SJCRH30 (cell line): ENCODE measurements around the gene GFOD2. TPM values are rescaled to one million over a fixed set of nuclear protein-coding genes. Genes with fewer than 3 reads are reported as not detected.

Experiments used
- DNase-seq, 2 experiments: peaks; one replicate each; pipeline ENCODE4 v3.0.0-alpha.2; 2015 to 2020
- H3K27ac ChIP-seq: fragments of 250-450 bp; sonication (Bioruptor Pico); 2 replicates; pipeline ENCODE4 v1.5.1; 2020; ENCODE audit warnings: mild to moderate bottlenecking, moderate library complexity
- H3K27me3 ChIP-seq: fragments of 250-450 bp; sonication (Bioruptor Pico); 2 replicates; pipeline ENCODE4 v1.5.1; 2020; ENCODE audit warnings: mild to moderate bottlenecking, moderate library complexity
- H3K36me3 ChIP-seq: fragments of 250-450 bp; sonication (Bioruptor Pico); 2 replicates; pipeline ENCODE4 v1.5.1; 2020; ENCODE audit warnings: mild to moderate bottlenecking, moderate library complexity
- H3K4me1 ChIP-seq: fragments of 250-450 bp; sonication (Bioruptor Pico); 2 replicates; pipeline ENCODE4 v1.5.1; 2020; ENCODE audit warnings: mild to moderate bottlenecking, moderate library complexity
- H3K4me3 ChIP-seq: fragments of 250-450 bp; sonication (Bioruptor Pico); 2 replicates; pipeline ENCODE4 v1.5.1; 2020; ENCODE audit warnings: mild to moderate bottlenecking, moderate library complexity
- H3K9me3 ChIP-seq: fragments of 250-450 bp; sonication (Bioruptor Pico); replicated peaks from 2 replicates; pipeline ENCODE4 v1.5.1; 2020; ENCODE audit warnings: mild to moderate bottlenecking, moderate library complexity
- total RNA-seq: library from RNA; depleted of rRNA; stranded (reverse); fragments of >200 nt; shearing (Covaris generic); gene quantifications from 2 replicates; pipeline ENCODE4 v1.2.3, GENCODE V29; 2014; rRNA removed

The GFOD2 gene
- total RNA-seq, 1 experiment from 2014 or later, result 11.2 TPM

GRCh38 chr16:67647111-67647651 is 71.9 kb downstream of the GFOD2 start:
- Histone ChIP-seq H3K4me1 (no peaks in the 10 kb centered on the region), H3K36me3 (no peaks in the 10 kb centered on the region), H3K27ac (no peak overlapping the region), H3K9me3 (no peaks in the 10 kb centered on the region), H3K4me3 (no peak overlapping the region), H3K27me3 (no peaks in the 10 kb centered on the region)
- no peak for DNase-seq

GRCh38 chr16:67645397-67646121 is 73.6 kb downstream of the GFOD2 start:
- Histone ChIP-seq H3K4me1 (no peaks in the 10 kb centered on the region), H3K9me3 (no peaks in the 10 kb centered on the region), H3K27me3 (no peaks in the 10 kb centered on the region), H3K4me3 (no peak overlapping the region), H3K36me3 (no peaks in the 10 kb centered on the region), H3K27ac (no peak overlapping the region)
- no peak for DNase-seq

GRCh38 chr16:67644038-67644437 is 75.1 kb downstream of the GFOD2 start:
- DNase-seq, result no peak
- no peaks in the 10 kb centered on the region for H3K27me3 ChIP-seq
- no peak overlapping the region for H3K27ac ChIP-seq
- H3K9me3 ChIP-seq, result no peaks in the 10 kb centered on the region
- no peaks in the 10 kb centered on the region for H3K4me1 ChIP-seq
- no peak overlapping the region for H3K4me3 ChIP-seq
- peaks cover 1% of the 10 kb centered on the region; the same call in 1 of the 2 replicates for H3K36me3 ChIP-seq

GRCh38 chr16:67641779-67642708 is 77.1 kb downstream of the GFOD2 start:
- Histone ChIP-seq H3K9me3 (no peaks in the 10 kb centered on the region), H3K36me3 (peaks cover 8% of the 10 kb centered on the region; the same call in 1 of the 2 replicates), H3K27me3 (no peaks in the 10 kb centered on the region), H3K4me1 (no peaks in the 10 kb centered on the region), H3K4me3 (no peak overlapping the region), H3K27ac (no peak overlapping the region)
- no peak for DNase-seq

- peaks cover 20% of the 10 kb centered on the region for H3K36me3 ChIP-seq
- no peaks in the 10 kb centered on the region for H3K4me1 ChIP-seq
- H3K9me3 ChIP-seq, result no peaks in the 10 kb centered on the region
- no peak for DNase-seq
- no peaks in the 10 kb centered on the region for H3K27me3 ChIP-seq
- no peak overlapping the region for H3K4me3 ChIP-seq
- H3K27ac ChIP-seq, result no peak overlapping the region
Observed at GRCh38 chr16:67637625-67638024, 81.5 kb downstream of the GFOD2 start.

GRCh38 chr16:67636713-67637112 is 82.4 kb downstream of the GFOD2 start:
- no peak for DNase-seq

GRCh38 chr16:67632415-67633172 is 86.5 kb downstream of the GFOD2 start:
- H3K9me3 ChIP-seq, result no peaks in the 10 kb centered on the region
- no peak for DNase-seq
- H3K4me1 ChIP-seq, result no peaks in the 10 kb centered on the region
- H3K36me3 ChIP-seq, result peaks cover 28% of the 10 kb centered on the region
- no peaks in the 10 kb centered on the region for H3K27me3 ChIP-seq
- no peak overlapping the region for H3K4me3 ChIP-seq
- no peak overlapping the region for H3K27ac ChIP-seq

More at GRCh38 chr16:67636713-67637112, 82.4 kb downstream of the GFOD2 start:
- H3K27me3 ChIP-seq, result no peaks in the 10 kb centered on the region
- H3K27ac ChIP-seq, result no peak overlapping the region
- no peak overlapping the region for H3K4me3 ChIP-seq
- no peaks in the 10 kb centered on the region for H3K9me3 ChIP-seq
- no peaks in the 10 kb centered on the region for H3K4me1 ChIP-seq
- H3K36me3 ChIP-seq, result peaks cover 27% of the 10 kb centered on the region

GRCh38 chr16:67628216-67628615 is 90.9 kb downstream of the GFOD2 start:
- no peaks in the 10 kb centered on the region for H3K27me3 ChIP-seq

More at GRCh38 chr16:67628216-67628615, 90.9 kb downstream of the GFOD2 start:
- H3K36me3 ChIP-seq, result peaks cover 31% of the 10 kb centered on the region
- H3K27ac ChIP-seq, result no peak overlapping the region
- no peaks in the 10 kb centered on the region for H3K4me1 ChIP-seq
- no peak overlapping the region for H3K4me3 ChIP-seq
- no peak for DNase-seq
- H3K9me3 ChIP-seq, result no peaks in the 10 kb centered on the region

Other genes with a start within 250 kb of the GFOD2 start
- 48.6 and 49.4 TPM in 2 replicates for gene ATP6V0D1, start 238.2 kb downstream of the GFOD2 start, total RNA-seq
- not detected in 2 replicates for gene AGRP, start 235.8 kb downstream of the GFOD2 start, total RNA-seq
- 10.8 and 13.5 TPM in 2 replicates for gene RIPOR1, start 190.5 kb downstream of the GFOD2 start, total RNA-seq
- 53.9 and 58.7 TPM in 2 replicates for gene CTCF, start 156.8 kb downstream of the GFOD2 start, total RNA-seq
- gene CARMIL2, start 74.2 kb downstream of the GFOD2 start, total RNA-seq, result 0.43 TPM in 2 replicates
- 13.7 and 15.5 TPM in 2 replicates for gene ACD, start 59.1 kb downstream of the GFOD2 start, total RNA-seq
- 0.65 and 0.76 TPM in 2 replicates for gene PARD6A, start 58.4 kb downstream of the GFOD2 start, total RNA-seq
- gene ENKD1, start 52.6 kb downstream of the GFOD2 start, total RNA-seq, result 2.5 and 3.0 TPM in 2 replicates
- gene C16orf86, start 52.5 kb downstream of the GFOD2 start, total RNA-seq, result 0.81 and 0.96 TPM in 2 replicates
- gene RANBP10, start 87.2 kb upstream of the GFOD2 start, total RNA-seq, result 3.9 and 4.9 TPM in 2 replicates
- 0.33 and 0.49 TPM in 2 replicates for gene TSNAXIP1, start 87.6 kb upstream of the GFOD2 start, total RNA-seq
- 24.8 and 27.1 TPM in 2 replicates for gene THAP11, start 123.0 kb upstream of the GFOD2 start, total RNA-seq
- gene NUTF2, start 127.6 kb upstream of the GFOD2 start, total RNA-seq, result 164 and 177 TPM in 2 replicates
- gene CENPT, start 128.4 kb upstream of the GFOD2 start, total RNA-seq, result 15.4 and 18.8 TPM in 2 replicates
- 40.9 and 43.5 TPM in 2 replicates for gene EDC4, start 153.7 kb upstream of the GFOD2 start, total RNA-seq
- gene NRN1L, start 165.6 kb upstream of the GFOD2 start, total RNA-seq, result not detected in 2 replicates
- gene PSKH1, start 173.9 kb upstream of the GFOD2 start, total RNA-seq, result 5.6 and 6.1 TPM in 2 replicates
- gene CTRL, start 212.5 kb upstream of the GFOD2 start, total RNA-seq, result 0.99 and 1.7 TPM in 2 replicates
- gene PSMB10, start 217.5 kb upstream of the GFOD2 start, total RNA-seq, result 7.4 and 7.6 TPM in 2 replicates
- 2.3 and 4.5 TPM in 2 replicates for gene LCAT, start 224.8 kb upstream of the GFOD2 start, total RNA-seq
- 12.6 and 15.1 TPM in 2 replicates for gene SLC12A4, start 249.3 kb upstream of the GFOD2 start, total RNA-seq